HG03565 (cell line): ENCODE data around the gene RUBCN.
"Not testable (repeated sequence)": the region's sequence is repeated elsewhere in the genome, so short reads cannot be mapped to it uniquely, and the experiment has no call there.

ENCODE experiments used
- ATAC-seq: cut with Tn5 transposase; IDR thresholded peaks from one replicate; pipeline ENCODE4 v1.9.1; 2021; ENCODE audit warnings: mild to moderate bottlenecking, moderate library complexity; ENCODE audit not compliant: unreplicated experiment

RUBCN gene

GRCh38 chr3:197659701-197660100 lies 77.0 kb downstream of the RUBCN start:
- ATAC-seq = not testable (repeated sequence)

- ATAC-seq = peak; percentile 49
Measured at GRCh38 chr3:197659144-197659543, 77.6 kb downstream of the RUBCN start.

GRCh38 chr3:197658706-197659105 lies 78.0 kb downstream of the RUBCN start:
- ATAC-seq = not testable (repeated sequence)

GRCh38 chr3:197657541-197658292 lies 79.0 kb downstream of the RUBCN start:
- not testable (repeated sequence) for ATAC-seq

- not testable (repeated sequence) for ATAC-seq
Measured at GRCh38 chr3:197656960-197657359, 79.7 kb downstream of the RUBCN start.

GRCh38 chr3:197656129-197656528 lies 80.6 kb downstream of the RUBCN start:
- not testable (repeated sequence) for ATAC-seq

- not testable (repeated sequence) for ATAC-seq
Measured at GRCh38 chr3:197654998-197655330, 81.7 kb downstream of the RUBCN start.

GRCh38 chr3:197654090-197654997 lies 82.4 kb downstream of the RUBCN start:
- ATAC-seq = peak; percentile 91

- not testable (repeated sequence) for ATAC-seq
Measured at GRCh38 chr3:197652860-197653259, 83.8 kb downstream of the RUBCN start.

GRCh38 chr3:197647649-197648048 lies 89.1 kb downstream of the RUBCN start:
- not testable (repeated sequence) for ATAC-seq

- not testable (repeated sequence) for ATAC-seq
Measured at GRCh38 chr3:197647191-197647590, 89.5 kb downstream of the RUBCN start.

GRCh38 chr3:197646294-197646693 lies 90.4 kb downstream of the RUBCN start:
- ATAC-seq = not testable (repeated sequence)

- ATAC-seq = not testable (repeated sequence)
Measured at GRCh38 chr3:197637556-197637955, 99.1 kb downstream of the RUBCN start.

- ATAC-seq = not testable (repeated sequence)
Measured at GRCh38 chr3:197631989-197632388, 104.7 kb downstream of the RUBCN start.

- ATAC-seq = not testable (repeated sequence)
Measured at GRCh38 chr3:197630766-197631165, 105.9 kb downstream of the RUBCN start.

GRCh38 chr3:197629286-197629685 lies 107.4 kb downstream of the RUBCN start:
- ATAC-seq = not testable (repeated sequence)

GRCh38 chr3:197627772-197628523 lies 108.8 kb downstream of the RUBCN start:
- peak; percentile 66 for ATAC-seq

- peak; percentile 24 for ATAC-seq
Measured at GRCh38 chr3:197627158-197627771, 109.4 kb downstream of the RUBCN start.

GRCh38 chr3:197626404-197627157 lies 110.1 kb downstream of the RUBCN start:
- ATAC-seq = not testable (repeated sequence)

- ATAC-seq = not testable (repeated sequence)
Measured at GRCh38 chr3:197621478-197621877, 115.2 kb downstream of the RUBCN start.
